Body of pancreas (tissue), 4 donors: ENCODE measurements around the gene PGM1.

Experiments used
- CTCF ChIP-seq, 7 experiments: fragments of 450-650 bp in 4 of 7; fragments of 200-600 bp in 3 of 7; sonication (generic) in 3 of 7; IDR thresholded peaks; one replicate each; pipeline ENCODE4 v1.5.1; 2016 to 2019; ENCODE audit warnings: antibody characterized with exemption in 7 of 7
- POLR2A ChIP-seq, 3 donors: fragments of 450-650 bp; IDR thresholded peaks; one replicate each; pipeline ENCODE4 v1.6.1; 2016; ENCODE audit warnings: antibody characterized with exemption in 3 of 3, mild to moderate bottlenecking in 2 of 3

DNA sequence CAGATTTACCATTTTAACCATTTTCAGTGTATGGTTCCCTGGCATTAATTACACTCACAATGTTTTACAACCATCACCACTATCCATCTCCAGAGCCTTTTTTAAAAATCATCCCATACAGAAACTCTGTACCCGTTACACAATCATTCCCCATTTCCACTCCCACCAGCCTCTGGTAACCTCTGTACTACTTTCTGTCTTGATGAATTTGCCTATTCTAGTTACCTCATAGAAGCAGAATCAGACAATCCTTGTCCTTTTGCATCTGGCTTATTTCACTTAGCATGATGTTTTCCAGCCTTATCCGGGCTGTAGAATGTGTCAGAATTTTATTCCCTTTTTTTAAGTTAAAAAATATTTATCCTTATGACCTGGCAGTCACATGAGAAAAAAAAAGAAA lies 33.0 kb downstream of the PGM1 start:
- TF ChIP-seq POLR2A (IDR thresholded peaks at IDR 0.05) (no peak), CTCF (IDR thresholded peaks at IDR 0.05) (no peak)
